HepG2 (cell line): ENCODE results near the gene C6orf136. TPM values are rescaled to one million over a fixed set of nuclear protein-coding genes. Genes with fewer than 3 reads are reported as not detected.

Source experiments
- BRD4 ChIP-seq: sonication (generic); formaldehyde crosslinking; IDR thresholded peaks from 2 replicates; pipeline ENCODE4 v1.4.0; 2020; ENCODE audit warnings: missing genetic modification reagents
- DR1 ChIP-seq: sonication (generic); formaldehyde crosslinking; IDR thresholded peaks from 2 replicates; pipeline ENCODE4 v1.8.0; 2021; ENCODE audit warnings: mild to moderate bottlenecking, missing genetic modification reagents, inconsistent platforms
- HNRNPL ChIP-seq: fragments of 200-400 bp; formaldehyde crosslinking; IDR thresholded peaks from 2 replicates; pipeline ENCODE4 v1.6.1; 2017; ENCODE audit warnings: mild to moderate bottlenecking, low read depth, low read length
- HOXA3 ChIP-seq: sonication (generic); formaldehyde crosslinking; IDR thresholded peaks from 2 replicates; pipeline ENCODE4 v1.5.0; 2020; ENCODE audit warnings: missing genetic modification reagents
- KAT7 ChIP-seq: IDR thresholded peaks from 2 replicates; pipeline ENCODE4 v1.6.1; 2018; ENCODE audit warnings: borderline replicate concordance, missing compliant biosample characterization
- MAZ ChIP-seq, 2 experiments: sonication (generic) in 1 of 2; formaldehyde crosslinking in 1 of 2; IDR thresholded peaks; 2 replicates each; pipeline versions ENCODE4 v1.5.0 to v1.6.1; 2012 to 2020; ENCODE audit warnings: low read depth in 2 of 2, mild to moderate bottlenecking in 2 of 2, borderline replicate concordance in 1 of 2, improper control_type of control experiment in 1 of 2, low read length in 1 of 2, missing genetic modification reagents in 1 of 2, moderate library complexity in 1 of 2
- MXD4 ChIP-seq: IDR thresholded peaks from 2 replicates; pipeline ENCODE4 v1.6.1; 2016; ENCODE audit warnings: mild to moderate bottlenecking, missing biosample characterization, missing genetic modification reagents
- POLR2AphosphoS5 ChIP-seq: IDR thresholded peaks from 2 replicates; pipeline ENCODE4 v1.6.1; 2012; ENCODE audit warnings: low read depth, low read length
- THAP11 ChIP-seq: IDR thresholded peaks from 2 replicates; pipeline ENCODE4 v1.6.1; 2016; ENCODE audit warnings: missing biosample characterization, missing genetic modification reagents
- TMF1 ChIP-seq: sonication (generic); formaldehyde crosslinking; IDR thresholded peaks from 2 replicates; pipeline ENCODE4 v1.8.1; 2022; ENCODE audit warnings: low read depth, missing genetic modification reagents
- ZFY ChIP-seq: sonication (generic); formaldehyde crosslinking; IDR thresholded peaks from 2 replicates; pipeline ENCODE4 v1.4.0; 2020; ENCODE audit warnings: missing genetic modification reagents
- ZNF20 ChIP-seq: sonication (generic); formaldehyde crosslinking; IDR thresholded peaks from 2 replicates; pipeline ENCODE4 v1.4.0; 2020; ENCODE audit warnings: mild to moderate bottlenecking, moderate library complexity, missing genetic modification reagents
- ZNF263 ChIP-seq: sonication (generic); formaldehyde crosslinking; IDR thresholded peaks from 2 replicates; pipeline ENCODE4 v1.4.0; 2020; ENCODE audit warnings: missing genetic modification reagents
- ZNF317 ChIP-seq: sonication (generic); formaldehyde crosslinking; IDR thresholded peaks from 2 replicates; pipeline ENCODE4 v1.5.0; 2020; ENCODE audit warnings: mild to moderate bottlenecking, missing genetic modification reagents
- polyA plus RNA-seq, 8 experiments: library from polyadenylated mRNA; depleted of rRNA in 3 of 8; stranded (reverse) in 7 of 8; unstranded in 1 of 8; fragments of >200 nt; fragmentation: Illumina TruSeq in 4 of 8; extraction: Trizol in 4 of 8; gene quantifications; 2 replicates each; pipeline versions ENCODE4 v1.2.1 to v1.2.3, GENCODE V29; 2011 to 2016; ENCODE audit warnings: low read depth in 4 of 8, missing spikeins in 1 of 8, mixed read lengths in 1 of 8; ENCODE audit not compliant: insufficient read depth in 1 of 8
- total RNA-seq, 5 experiments: library from RNA; depleted of rRNA; stranded (reverse); fragments of >200 nt; fragmentation: Illumina TruSeq; extraction: Trizol; gene quantifications; 2 replicates each; pipeline ENCODE4 v1.2.3, GENCODE V29; 2016; ENCODE audit warnings: low read depth in 1 of 5
- TF ChIP-seq, protein P1 (sequence below): sonication (generic); formaldehyde crosslinking; IDR thresholded peaks from 2 replicates; pipeline ENCODE4 v1.4.0; 2020; ENCODE audit warnings: missing genetic modification reagents
- TF ChIP-seq, protein P2 (sequence below): sonication (generic); formaldehyde crosslinking; IDR thresholded peaks from 2 replicates; pipeline ENCODE4 v1.8.1; 2023; ENCODE audit warnings: mild to moderate bottlenecking, missing genetic modification reagents
- TF ChIP-seq, protein P3 (sequence below): sonication (generic); formaldehyde crosslinking; IDR thresholded peaks from 2 replicates; pipeline ENCODE4 v1.4.0; 2020; ENCODE audit warnings: missing genetic modification reagents, mild to moderate bottlenecking, borderline replicate concordance
- TF ChIP-seq, protein P4 (sequence below): sonication (generic); formaldehyde crosslinking; IDR thresholded peaks from 2 replicates; pipeline ENCODE4 v1.5.1; 2020; ENCODE audit warnings: mild to moderate bottlenecking, missing genetic modification reagents, moderate library complexity
- TF ChIP-seq, protein P5 (sequence below): sonication (generic); formaldehyde crosslinking; IDR thresholded peaks from 2 replicates; pipeline ENCODE4 v1.8.0; 2022; ENCODE audit warnings: mild to moderate bottlenecking, missing genetic modification reagents, moderate library complexity

C6orf136 gene
- total and polyA plus RNA-seq, 2 of the 13 experiments (the other 11 are each of a cell fraction or from before 2014, with no cell fraction given): 12.0 to 26.2 TPM

DNA sequence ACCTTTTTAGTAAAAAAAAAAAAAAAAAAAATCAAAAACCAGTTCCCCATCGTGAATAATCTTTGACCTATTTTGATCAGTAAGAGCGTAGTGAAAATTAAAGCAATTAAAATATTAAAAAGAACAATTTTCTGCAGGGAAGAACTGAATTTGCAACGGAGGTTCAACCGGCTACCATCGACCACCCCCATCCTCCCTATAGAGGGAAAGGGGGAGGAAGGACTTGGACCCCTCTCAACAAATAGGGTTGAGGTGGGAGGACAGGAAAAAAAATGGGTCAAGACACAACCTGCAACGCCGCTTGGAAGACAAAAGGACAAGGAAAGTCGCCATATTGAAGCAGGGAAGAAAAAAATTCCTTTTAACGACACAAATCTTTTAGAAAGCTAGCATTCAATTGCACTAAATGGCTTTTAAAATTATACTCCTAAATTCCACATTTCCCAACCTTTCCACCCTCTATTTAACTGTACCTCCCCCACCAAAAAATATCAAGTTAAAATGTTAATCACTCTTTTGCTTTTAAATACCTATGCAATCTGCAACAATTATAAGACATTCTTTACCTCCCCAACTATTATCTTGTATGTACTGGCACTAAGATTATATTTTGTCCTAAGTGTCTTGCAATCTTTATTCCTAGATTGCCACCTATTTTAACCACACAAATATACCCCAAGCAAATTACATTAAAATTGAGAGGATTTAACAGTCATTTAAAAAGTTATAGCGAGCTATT is 31.5 kb upstream of the C6orf136 start (continued):
- TF ChIP-seq MXD4: peak; percentile 53; the same call in 1 of the 2 replicates
- TF ChIP-seq, protein P1, sequence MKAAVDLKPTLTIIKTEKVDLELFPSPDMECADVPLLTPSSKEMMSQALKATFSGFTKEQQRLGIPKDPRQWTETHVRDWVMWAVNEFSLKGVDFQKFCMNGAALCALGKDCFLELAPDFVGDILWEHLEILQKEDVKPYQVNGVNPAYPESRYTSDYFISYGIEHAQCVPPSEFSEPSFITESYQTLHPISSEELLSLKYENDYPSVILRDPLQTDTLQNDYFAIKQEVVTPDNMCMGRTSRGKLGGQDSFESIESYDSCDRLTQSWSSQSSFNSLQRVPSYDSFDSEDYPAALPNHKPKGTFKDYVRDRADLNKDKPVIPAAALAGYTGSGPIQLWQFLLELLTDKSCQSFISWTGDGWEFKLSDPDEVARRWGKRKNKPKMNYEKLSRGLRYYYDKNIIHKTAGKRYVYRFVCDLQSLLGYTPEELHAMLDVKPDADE (CRISPR knock-in tag): no peak
- no peak for TF ChIP-seq DR1
- TF ChIP-seq MAZ (IDR thresholded peaks at IDR 0.05; ENCODE audit: borderline replicate concordance, low read depth, low read length): peak; percentile 50; the same call in 1 of the 2 replicates
- TF ChIP-seq MAZ (CRISPR knock-in tag; IDR thresholded peaks at IDR 0.05; ENCODE audit: low read depth): peak; percentile 19; the same call in 1 of the 2 replicates
- no peak for TF ChIP-seq TMF1 (CRISPR knock-in tag)
- peak; percentile 67 for TF ChIP-seq ZNF263 (CRISPR knock-in tag)
- TF ChIP-seq, protein P2, sequence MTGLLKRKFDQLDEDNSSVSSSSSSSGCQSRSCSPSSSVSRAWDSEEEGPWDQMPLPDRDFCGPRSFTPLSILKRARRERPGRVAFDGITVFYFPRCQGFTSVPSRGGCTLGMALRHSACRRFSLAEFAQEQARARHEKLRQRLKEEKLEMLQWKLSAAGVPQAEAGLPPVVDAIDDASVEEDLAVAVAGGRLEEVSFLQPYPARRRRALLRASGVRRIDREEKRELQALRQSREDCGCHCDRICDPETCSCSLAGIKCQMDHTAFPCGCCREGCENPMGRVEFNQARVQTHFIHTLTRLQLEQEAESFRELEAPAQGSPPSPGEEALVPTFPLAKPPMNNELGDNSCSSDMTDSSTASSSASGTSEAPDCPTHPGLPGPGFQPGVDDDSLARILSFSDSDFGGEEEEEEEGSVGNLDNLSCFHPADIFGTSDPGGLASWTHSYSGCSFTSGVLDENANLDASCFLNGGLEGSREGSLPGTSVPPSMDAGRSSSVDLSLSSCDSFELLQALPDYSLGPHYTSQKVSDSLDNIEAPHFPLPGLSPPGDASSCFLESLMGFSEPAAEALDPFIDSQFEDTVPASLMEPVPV (CRISPR knock-in tag): no peak
- TF ChIP-seq POLR2AphosphoS5: peak; percentile 75; the same call in 1 of the 2 replicates
- TF ChIP-seq HNRNPL: 0 out of 2 replicates have a peak, but pooled peaks have one; percentile 19
- TF ChIP-seq ZNF20 (CRISPR knock-in tag): peak; percentile 62; the same call in 1 of the 2 replicates
- peak; percentile 6; the same call in 1 of the 2 replicates for TF ChIP-seq ZNF317
- TF ChIP-seq, protein P3, sequence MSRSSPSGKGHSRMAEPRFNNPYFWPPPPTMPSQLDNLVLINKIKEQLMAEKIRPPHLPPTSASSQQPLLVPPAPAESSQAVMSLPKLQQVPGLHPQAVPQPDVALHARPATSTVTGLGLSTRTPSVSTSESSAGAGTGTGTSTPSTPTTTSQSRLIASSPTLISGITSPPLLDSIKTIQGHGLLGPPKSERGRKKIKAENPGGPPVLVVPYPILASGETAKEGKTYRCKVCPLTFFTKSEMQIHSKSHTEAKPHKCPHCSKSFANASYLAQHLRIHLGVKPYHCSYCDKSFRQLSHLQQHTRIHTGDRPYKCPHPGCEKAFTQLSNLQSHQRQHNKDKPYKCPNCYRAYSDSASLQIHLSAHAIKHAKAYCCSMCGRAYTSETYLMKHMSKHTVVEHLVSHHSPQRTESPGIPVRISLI: peak; percentile 78; the same call in 1 of the 2 replicates
- TF ChIP-seq HOXA3 (CRISPR knock-in tag): peak; percentile 38
- peak; percentile 33 for TF ChIP-seq THAP11 (CRISPR knock-in tag)
- TF ChIP-seq, protein P4, sequence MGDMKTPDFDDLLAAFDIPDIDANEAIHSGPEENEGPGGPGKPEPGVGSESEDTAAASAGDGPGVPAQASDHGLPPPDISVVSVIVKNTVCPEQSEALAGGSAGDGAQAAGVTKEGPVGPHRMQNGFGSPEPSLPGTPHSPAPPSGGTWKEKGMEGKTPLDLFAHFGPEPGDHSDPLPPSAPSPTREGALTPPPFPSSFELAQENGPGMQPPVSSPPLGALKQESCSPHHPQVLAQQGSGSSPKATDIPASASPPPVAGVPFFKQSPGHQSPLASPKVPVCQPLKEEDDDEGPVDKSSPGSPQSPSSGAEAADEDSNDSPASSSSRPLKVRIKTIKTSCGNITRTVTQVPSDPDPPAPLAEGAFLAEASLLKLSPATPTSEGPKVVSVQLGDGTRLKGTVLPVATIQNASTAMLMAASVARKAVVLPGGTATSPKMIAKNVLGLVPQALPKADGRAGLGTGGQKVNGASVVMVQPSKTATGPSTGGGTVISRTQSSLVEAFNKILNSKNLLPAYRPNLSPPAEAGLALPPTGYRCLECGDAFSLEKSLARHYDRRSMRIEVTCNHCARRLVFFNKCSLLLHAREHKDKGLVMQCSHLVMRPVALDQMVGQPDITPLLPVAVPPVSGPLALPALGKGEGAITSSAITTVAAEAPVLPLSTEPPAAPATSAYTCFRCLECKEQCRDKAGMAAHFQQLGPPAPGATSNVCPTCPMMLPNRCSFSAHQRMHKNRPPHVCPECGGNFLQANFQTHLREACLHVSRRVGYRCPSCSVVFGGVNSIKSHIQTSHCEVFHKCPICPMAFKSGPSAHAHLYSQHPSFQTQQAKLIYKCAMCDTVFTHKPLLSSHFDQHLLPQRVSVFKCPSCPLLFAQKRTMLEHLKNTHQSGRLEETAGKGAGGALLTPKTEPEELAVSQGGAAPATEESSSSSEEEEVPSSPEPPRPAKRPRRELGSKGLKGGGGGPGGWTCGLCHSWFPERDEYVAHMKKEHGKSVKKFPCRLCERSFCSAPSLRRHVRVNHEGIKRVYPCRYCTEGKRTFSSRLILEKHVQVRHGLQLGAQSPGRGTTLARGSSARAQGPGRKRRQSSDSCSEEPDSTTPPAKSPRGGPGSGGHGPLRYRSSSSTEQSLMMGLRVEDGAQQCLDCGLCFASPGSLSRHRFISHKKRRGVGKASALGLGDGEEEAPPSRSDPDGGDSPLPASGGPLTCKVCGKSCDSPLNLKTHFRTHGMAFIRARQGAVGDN: no peak
- TF ChIP-seq, protein P5, sequence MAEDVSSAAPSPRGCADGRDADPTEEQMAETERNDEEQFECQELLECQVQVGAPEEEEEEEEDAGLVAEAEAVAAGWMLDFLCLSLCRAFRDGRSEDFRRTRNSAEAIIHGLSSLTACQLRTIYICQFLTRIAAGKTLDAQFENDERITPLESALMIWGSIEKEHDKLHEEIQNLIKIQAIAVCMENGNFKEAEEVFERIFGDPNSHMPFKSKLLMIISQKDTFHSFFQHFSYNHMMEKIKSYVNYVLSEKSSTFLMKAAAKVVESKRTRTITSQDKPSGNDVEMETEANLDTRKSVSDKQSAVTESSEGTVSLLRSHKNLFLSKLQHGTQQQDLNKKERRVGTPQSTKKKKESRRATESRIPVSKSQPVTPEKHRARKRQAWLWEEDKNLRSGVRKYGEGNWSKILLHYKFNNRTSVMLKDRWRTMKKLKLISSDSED (CRISPR knock-in tag): no peak
- TF ChIP-seq BRD4 (CRISPR knock-in tag): peak; percentile 20; the same call in 1 of the 2 replicates
- TF ChIP-seq KAT7 (CRISPR knock-in tag): peak; percentile 95; the same call in 1 of the 2 replicates
- peak; percentile 12; the same call in 1 of the 2 replicates for TF ChIP-seq ZFY (CRISPR knock-in tag)
